CD4-positive, alpha-beta T cell treated with Interferon alpha-2 for 1 hour (primary cell): Measurements from ENCODE around the gene ZNF777.
"Not testable (repeated sequence)": the region's sequence is repeated elsewhere in the genome, so short reads cannot be mapped to it uniquely, and the experiment has no call there.

Source experiments
- DNase-seq, 2 donors: peaks; one replicate each; pipeline ENCODE4 v3.0.0-alpha.2; 2020 to 2022

The ZNF777 gene

GRCh38 chr7:149409895-149410294 is 51.0 kb downstream of the ZNF777 start:
- no peak for DNase-seq

DNA sequence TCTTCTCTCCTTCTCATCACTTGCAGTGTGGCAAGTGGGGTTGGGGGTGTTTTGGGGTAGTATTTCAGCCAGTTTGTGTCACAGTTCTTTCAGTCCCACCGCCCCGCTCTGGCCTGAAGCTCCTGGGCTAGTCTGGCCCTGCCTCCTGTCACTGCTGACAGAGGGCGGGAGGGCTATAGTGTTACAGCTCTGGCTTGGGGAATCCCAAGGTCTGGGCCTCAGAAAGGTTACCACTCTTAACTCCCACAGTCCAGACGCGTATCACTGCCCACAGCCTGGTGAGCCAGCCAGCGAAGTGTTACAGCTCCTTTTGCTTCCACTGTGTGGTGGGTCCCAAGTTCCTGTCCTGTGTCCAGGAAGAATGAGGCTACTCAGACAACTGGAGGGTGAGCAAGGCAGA is 56.0 kb downstream of the ZNF777 start:
- DNase-seq = no peak

DNA sequence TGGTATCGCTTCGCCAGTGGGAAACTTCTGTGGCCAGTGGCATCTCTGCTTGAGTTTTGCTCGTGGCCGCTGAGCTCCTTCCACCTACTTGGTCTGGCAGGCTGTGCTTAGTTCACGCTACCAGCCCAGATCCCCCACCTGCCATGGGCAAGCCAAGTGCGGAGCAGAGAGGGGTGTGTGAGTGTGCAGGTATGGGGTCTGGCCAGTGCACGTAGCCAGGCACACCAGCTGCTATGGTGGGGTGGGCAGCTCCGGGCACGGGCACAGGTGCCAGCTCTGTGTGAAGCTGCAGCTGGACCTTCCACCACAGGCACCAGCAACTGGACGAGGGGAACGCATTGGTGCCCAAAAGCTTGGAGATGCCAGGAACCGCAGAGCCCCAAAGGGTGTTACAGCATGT is 56.5 kb downstream of the ZNF777 start:
- DNase-seq = no peak

GRCh38 chr7:149398195-149398820 is 62.6 kb downstream of the ZNF777 start:
- no peak for DNase-seq

DNA sequence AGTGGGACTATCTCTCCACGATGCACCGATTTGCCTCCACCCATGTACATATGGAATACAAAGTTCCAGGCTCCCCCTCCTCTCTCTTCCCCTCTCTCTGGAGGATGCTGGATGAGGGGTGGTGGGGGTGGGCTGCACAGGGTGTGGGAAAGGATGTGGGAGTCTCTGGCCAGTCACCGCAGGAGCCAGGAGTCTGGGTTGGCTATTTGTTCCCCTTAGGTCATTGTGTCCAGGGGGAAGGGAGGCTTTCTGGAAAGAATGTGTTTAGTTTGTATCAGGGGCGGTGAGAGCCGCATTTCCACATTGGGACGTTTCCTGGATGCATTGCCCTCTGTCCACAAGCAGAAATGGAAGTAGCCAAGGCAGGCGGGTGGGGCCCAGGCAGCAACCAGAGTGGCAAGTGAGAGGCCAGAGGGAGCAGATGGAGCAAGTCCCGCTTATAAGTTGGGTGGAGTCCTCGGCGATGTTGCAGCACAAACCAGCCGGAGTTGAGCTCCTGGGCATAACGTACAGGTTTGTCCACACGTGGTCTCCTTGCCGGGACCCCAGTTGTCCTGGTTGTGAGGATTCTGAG is 63.3 kb downstream of the ZNF777 start:
- DNase-seq = no peak

DNA sequence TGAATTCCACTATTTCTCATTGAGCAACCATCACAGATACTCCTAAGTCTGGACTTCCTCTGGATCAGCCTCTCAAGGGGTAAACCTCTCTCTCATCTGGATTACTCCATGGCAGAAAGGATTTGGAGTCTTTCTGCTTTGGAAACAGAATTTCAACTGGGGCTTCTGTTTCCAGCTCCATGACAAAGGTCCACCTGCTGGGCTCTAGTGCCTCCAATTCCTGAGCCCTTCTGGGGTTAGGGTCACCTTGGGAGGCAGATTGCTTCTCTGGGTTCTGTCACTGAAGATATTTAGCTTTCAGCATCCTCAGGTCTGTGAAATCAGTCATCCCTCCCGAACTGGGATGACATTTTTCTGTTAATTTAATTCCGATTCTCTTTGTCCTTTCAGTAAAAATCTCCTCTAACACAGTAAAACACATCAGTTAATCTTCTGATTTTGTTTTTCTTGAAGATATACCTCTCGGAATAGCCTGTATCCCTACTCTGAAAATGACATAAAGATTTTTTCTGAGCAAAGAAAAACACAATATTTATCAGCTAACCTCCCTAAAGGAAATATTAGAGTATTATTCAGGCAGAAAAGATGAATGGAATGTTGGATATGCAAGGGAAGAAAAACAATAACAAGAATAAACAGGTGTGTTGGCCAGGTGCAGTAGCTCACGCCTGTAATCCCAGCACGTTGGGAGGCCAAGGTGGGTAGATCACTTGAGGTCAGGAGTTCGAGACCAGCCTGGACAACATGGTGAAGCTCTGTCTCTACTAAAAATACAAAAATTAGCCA is 72.1 kb downstream of the ZNF777 start:
- not testable (repeated sequence) for DNase-seq

DNA sequence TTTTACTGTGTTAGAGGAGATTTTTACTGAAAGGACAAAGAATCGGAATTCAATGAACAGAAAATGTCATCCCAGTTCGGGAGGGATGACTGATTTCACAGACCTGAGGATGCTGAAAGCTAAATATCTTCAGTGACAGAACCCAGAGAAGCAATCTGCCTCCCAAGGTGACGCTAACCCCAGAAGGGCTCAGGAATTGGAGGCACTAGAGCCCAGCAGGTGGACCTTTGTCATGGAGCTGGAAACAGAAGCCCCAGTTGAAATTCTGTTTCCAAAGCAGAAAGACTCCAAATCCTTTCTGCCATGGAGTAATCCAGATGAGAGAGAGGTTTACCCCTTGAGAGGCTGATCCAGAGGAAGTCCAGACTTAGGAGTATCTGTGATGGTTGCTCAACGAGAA is 74.3 kb downstream of the ZNF777 start:
- DNase-seq = not testable (repeated sequence)

- DNase-seq = no peak
Observed at GRCh38 chr7:149385195-149385950, 75.5 kb downstream of the ZNF777 start.
